Measurements from ENCODE around the gene SERPINA1. TPM values are rescaled to one million over a fixed set of nuclear protein-coding genes. Genes with fewer than 3 reads are reported as not detected.

The SERPINA1 gene
- total and polyA plus RNA-seq, 2 of the 13 experiments (the other 11 are each of a cell fraction or from before 2014, with no cell fraction given), result 3,266 to 11,015 TPM

DNA sequence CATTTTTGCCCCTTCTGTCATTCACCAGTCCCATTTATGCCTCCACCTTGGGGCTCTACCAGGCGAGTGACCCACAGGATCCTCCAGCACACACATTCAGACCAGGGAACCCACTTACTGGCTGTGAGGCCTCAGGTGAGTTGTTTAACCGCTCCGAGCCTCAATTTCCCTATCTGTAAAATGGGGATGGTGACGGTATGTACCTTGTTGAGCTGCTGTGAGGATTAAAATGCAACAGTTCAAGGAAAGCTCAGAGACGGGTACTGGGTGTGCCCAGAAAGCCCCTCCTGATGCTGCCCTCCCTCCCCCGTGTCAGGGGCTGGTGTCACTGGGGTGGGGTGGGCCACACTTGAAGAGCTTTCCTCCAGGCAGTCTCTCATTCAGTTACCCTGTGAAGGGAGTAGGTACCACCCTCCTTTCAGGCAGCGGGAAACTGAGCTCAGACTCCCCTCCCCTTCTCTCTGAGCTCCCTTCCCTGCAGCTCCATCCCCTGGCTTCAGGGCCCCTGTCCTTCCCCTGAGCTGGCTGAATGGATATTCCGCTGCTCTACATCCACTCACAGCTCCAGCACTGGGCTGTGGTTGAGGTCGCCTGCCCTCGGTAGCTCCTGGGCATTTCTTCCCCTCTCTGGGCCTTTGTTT, 1.4 kb upstream of the SERPINA1 start:
- FAIRE-seq, result no peak
- H2AFZ ChIP-seq (ENCODE audit: low read length), result no peak overlapping the region
- peak overlapping the region; percentile 96 for H3K4me2 ChIP-seq (ENCODE audit: low read depth, low read length)
- peak overlapping the region; percentile 90 for H3K27ac ChIP-seq (ENCODE audit: extremely low read length, insufficient read depth, low read length)
- peaks cover 81% of the 10 kb centered on the region for H3K4me1 ChIP-seq (ENCODE audit: insufficient read depth, low read length)
- H3K79me2 ChIP-seq (ENCODE audit: insufficient read depth, low read length), result peaks cover 50% of the 10 kb centered on the region
- peak overlapping the region; percentile 50 for H3K9ac ChIP-seq (ENCODE audit: insufficient read depth, low read depth, low read length)
- WGBS (ENCODE audit: low lambda C conversion rate), result 64% methylated on average over 8 of the region's 10 CpGs
- no peak for ATAC-seq
- no TSS peak for BruUV-seq (replicated peaks)
- no peak for DNase-seq (ENCODE audit: low spot score)
- intact Hi-C loops (cut with micrococcal nuclease; ENCODE audit: unreplicated experiment) (no loop called here), in situ Hi-C loops (cut with HindIII; ENCODE audit: extremely low pct_ligation_motif_present, low pct_unique_long_range_greater_than_20kb) (no loop called here)
- H3K4me3 ChIP-seq (replicated peaks in 1 of 3; ENCODE audit: insufficient read depth in 1 of 3, low read depth in 2 of 3, low read length in 3 of 3), result peak overlapping the region in 1 of 3 experiments; percentile 35; a peak in 2 of 6 replicates
- ChIA-PET POLR2A (interaction anchor here (0.9 to 7.4 kb wide), 15 partner anchors 8 to 209 kb away, joined by 3 to 180 read pairs (median 4); partner anchors contain the start of genes SERPINA10 and SERPINA6), CTCF (ENCODE audit: low intra/inter-chr PET ratio, low total read pairs) (no interaction called here)
- H4K20me1 ChIP-seq (ENCODE audit: insufficient read depth, low read length), result peaks cover 27% of the 10 kb centered on the region
- H3K27me3 ChIP-seq (ENCODE audit: control insufficient read depth in 1 of 2, insufficient read depth in 2 of 2, low read length in 2 of 2), result no peaks in the 10 kb centered on the region; a peak in 1 of 5 replicates
- TF ChIP-seq ZNF629 (CRISPR knock-in tag; conservative IDR thresholded peaks at IDR 0.05) (peak; percentile 95), POLR2AphosphoS2 (IDR thresholded peaks at IDR 0.05; ENCODE audit: low read depth, low read length) (no peak), KDM1A (CRISPR knock-in tag; IDR thresholded peaks at IDR 0.05) (peak; percentile 59; the same call in 1 of the 2 replicates), POLR2A (IDR thresholded peaks at IDR 0.05; ENCODE audit: insufficient read depth in 1 of 2, low read depth in 2 of 2, low read length in 2 of 2) (no peak), TGIF2 (CRISPR knock-in tag; IDR thresholded peaks at IDR 0.05) (no peak), ZMYM3 (CRISPR knock-in tag; IDR thresholded peaks at IDR 0.05) (peak; percentile 81), ZMYM4 (CRISPR knock-in tag; IDR thresholded peaks at IDR 0.05) (no peak), NR2F6 (IDR thresholded peaks at IDR 0.05) (no peak), NR2F6 (CRISPR knock-in tag; IDR thresholded peaks at IDR 0.05) (0 out of 2 replicates have a peak, but pooled peaks have one; percentile 1), RBFOX2 (IDR thresholded peaks at IDR 0.05; ENCODE audit: low read depth, low read length) (0 out of 2 replicates have a peak, but pooled peaks have one; percentile 12), PRMT3 (CRISPR knock-in tag; IDR thresholded peaks at IDR 0.05; ENCODE audit: borderline replicate concordance, low read depth) (no peak)
- TF ChIP-seq, protein P1, sequence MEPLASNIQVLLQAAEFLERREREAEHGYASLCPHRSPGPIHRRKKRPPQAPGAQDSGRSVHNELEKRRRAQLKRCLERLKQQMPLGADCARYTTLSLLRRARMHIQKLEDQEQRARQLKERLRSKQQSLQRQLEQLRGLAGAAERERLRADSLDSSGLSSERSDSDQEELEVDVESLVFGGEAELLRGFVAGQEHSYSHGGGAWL (CRISPR knock-in tag; IDR thresholded peaks at IDR 0.05), result peak; percentile 26; the same call in 1 of the 2 replicates
- TF ChIP-seq, protein P2, sequence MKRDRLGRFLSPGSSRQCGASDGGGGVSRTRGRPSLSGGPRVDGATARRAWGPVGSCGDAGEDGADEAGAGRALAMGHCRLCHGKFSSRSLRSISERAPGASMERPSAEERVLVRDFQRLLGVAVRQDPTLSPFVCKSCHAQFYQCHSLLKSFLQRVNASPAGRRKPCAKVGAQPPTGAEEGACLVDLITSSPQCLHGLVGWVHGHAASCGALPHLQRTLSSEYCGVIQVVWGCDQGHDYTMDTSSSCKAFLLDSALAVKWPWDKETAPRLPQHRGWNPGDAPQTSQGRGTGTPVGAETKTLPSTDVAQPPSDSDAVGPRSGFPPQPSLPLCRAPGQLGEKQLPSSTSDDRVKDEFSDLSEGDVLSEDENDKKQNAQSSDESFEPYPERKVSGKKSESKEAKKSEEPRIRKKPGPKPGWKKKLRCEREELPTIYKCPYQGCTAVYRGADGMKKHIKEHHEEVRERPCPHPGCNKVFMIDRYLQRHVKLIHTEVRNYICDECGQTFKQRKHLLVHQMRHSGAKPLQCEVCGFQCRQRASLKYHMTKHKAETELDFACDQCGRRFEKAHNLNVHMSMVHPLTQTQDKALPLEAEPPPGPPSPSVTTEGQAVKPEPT (CRISPR knock-in tag; IDR thresholded peaks at IDR 0.05; ENCODE audit: low read depth), result 0 out of 2 replicates have a peak, but pooled peaks have one; percentile 17
- no peaks in the 10 kb centered on the region for H3K9me3 ChIP-seq (ENCODE audit: low read length)
- H3K36me3 ChIP-seq (replicated peaks in 1 of 2; ENCODE audit: control insufficient read depth in 1 of 2, insufficient read depth in 2 of 2, low read length in 2 of 2), result peaks cover 0 to 7% of the 10 kb centered on the region in 2 experiments; a peak in 1 of 5 replicates
